ENCODE results near the gene SH3GL1. TPM values are rescaled to one million over a fixed set of nuclear protein-coding genes. Genes with fewer than 3 reads are reported as not detected.
A peak's percentile ranks its signal among the peaks of the same experiment; 100 is the strongest.

Gene SH3GL1
- total RNA-seq, result 10 to 100 TPM; 40.9 to 53.4 TPM

DNA sequence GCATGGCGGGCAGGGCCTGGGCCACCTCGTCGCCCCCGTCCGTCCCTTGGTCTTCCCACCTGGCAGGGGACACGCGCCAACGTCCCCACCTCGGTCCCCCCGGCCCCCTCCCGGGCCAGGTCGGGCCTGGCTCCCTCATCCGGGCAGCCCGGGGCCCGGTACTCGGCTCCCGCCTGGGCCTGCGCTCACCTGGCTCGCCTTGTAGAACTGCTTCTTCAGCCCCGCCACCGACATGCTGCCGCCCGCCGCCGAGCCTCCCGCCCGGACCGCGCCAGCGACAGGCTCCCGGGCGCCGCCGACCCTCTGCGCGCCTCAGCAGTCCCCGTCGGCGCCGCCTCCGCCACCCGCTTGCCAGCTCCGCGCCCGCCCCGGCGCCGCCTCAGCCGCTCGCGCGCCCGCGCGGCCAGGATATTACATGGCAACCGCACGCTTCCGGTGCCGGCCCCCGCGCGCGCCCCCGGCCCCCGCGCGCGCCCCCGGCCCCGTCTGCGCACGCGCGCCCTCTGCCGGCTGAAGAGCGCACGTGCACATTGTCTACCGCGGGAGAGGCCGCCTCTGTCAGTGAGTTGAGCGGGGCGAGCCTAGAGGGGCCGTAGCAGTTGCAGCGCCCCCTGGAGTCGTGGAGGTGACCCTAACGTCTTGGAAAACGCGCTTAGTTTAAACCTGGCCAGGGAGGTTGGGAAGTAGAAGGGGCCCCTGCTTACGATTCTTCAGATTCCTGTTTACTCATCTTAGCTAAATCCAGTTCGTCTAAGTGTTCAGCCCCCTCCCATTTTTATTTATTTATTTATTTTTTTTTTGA is at the start of gene SH3GL1:
Gene SH3GL1 (minus strand): TSS at position 413 of the 802 bp plus-strand sequence. CDS start 179 bp downstream, at position 234.
- ATAC-seq, result peak; percentile 69 to 70
- peak; percentile 94 to 95 for DNase-seq (ENCODE audit: low spot score in 2 of 2)
- no peaks in the 10 kb centered on the region for H3K9me3 Mint-ChIP-seq
- H3K27ac Mint-ChIP-seq, result peak within 1 kb of the TSS; percentile 94 to 96
- peaks cover 30 to 44% of the 10 kb centered on the region in 2 donors for H3K36me3 Mint-ChIP-seq

- H3K9me3 Mint-ChIP-seq, result no peaks in the 10 kb centered on the region
- ATAC-seq, result no peak
- H3K36me3 Mint-ChIP-seq, result peaks cover 0 to 5% of the 10 kb centered on the region in 2 donors
Observed at GRCh38 chr19:4449639-4450028, 49.3 kb upstream of the SH3GL1 start.

DNA sequence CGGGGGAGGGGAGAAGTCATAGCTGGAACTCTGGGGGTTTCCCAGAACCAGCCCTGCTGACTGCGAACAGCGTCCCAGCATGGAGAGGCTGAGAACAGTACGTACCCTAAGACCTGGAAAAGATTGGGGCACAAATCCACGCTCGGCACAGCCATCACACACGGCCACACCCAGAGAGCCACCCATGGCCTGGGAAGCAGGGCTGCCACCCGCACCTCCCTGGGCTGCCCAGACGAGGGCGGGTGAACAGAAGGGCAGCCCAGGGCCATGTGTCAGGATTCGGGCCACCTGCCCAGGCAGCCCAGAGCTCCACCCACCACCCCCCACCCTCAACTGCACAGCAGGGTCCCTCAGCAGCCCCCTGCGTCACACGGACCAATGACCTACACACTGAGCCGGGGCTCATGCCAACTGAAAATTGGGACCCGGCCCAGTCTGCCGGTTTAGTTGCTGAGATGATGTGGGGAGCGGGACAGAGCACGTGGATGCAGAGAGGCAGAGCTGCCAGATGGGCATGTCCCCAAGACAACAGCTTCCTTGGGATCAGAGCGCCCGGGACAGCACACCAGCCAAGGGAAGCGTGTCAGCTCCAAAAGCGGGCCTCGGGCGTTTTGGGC is 48.8 kb upstream of the SH3GL1 start:
- ATAC-seq (no peak), DNase-seq (ENCODE audit: low spot score in 2 of 2) (no peak)
- H3K9me3 Mint-ChIP-seq, result no peaks in the 10 kb centered on the region
- peaks cover 0 to 5% of the 10 kb centered on the region in 2 donors for H3K36me3 Mint-ChIP-seq
- peak overlapping the region; percentile 23 to 37 for H3K27ac Mint-ChIP-seq

More at GRCh38 chr19:4449639-4450028, 49.3 kb upstream of the SH3GL1 start:
- no peak for DNase-seq (ENCODE audit: low spot score in 2 of 2)
- H3K27ac Mint-ChIP-seq, result peak overlapping the region in 1 of 2 donors; percentile 23

GRCh38 chr19:4448147-4448985 is 48.0 kb upstream of the SH3GL1 start:
- DNase-seq (ENCODE audit: low spot score in 2 of 2) (no peak), ATAC-seq (no peak)
- Mint-ChIP-seq H3K36me3 (peaks cover 0 to 5% of the 10 kb centered on the region in 2 donors), H3K9me3 (no peaks in the 10 kb centered on the region), H3K27ac (peak overlapping the region; percentile 37 to 50)

GRCh38 chr19:4447327-4448146 is 47.2 kb upstream of the SH3GL1 start:
- Mint-ChIP-seq H3K9me3 (no peaks in the 10 kb centered on the region), H3K27ac (no peak overlapping the region), H3K36me3 (peaks cover 0 to 5% of the 10 kb centered on the region in 2 donors)
- ATAC-seq, result no peak
- no peak for DNase-seq (ENCODE audit: low spot score in 2 of 2)

GRCh38 chr19:4446704-4447200 is 46.4 kb upstream of the SH3GL1 start:
- peaks cover 0 to 5% of the 10 kb centered on the region in 2 donors for H3K36me3 Mint-ChIP-seq
- no peaks in the 10 kb centered on the region for H3K9me3 Mint-ChIP-seq
- no peak for ATAC-seq
- peak overlapping the region in 1 of 2 donors; percentile 36 for H3K27ac Mint-ChIP-seq
- no peak for DNase-seq (ENCODE audit: low spot score in 2 of 2)

- H3K9me3 Mint-ChIP-seq, result no peaks in the 10 kb centered on the region
- peaks cover 0 to 5% of the 10 kb centered on the region in 2 donors for H3K36me3 Mint-ChIP-seq
- ATAC-seq, result peak in 1 of 2 donors; percentile 5
- DNase-seq (ENCODE audit: low spot score in 2 of 2), result no peak
- peak overlapping the region in 1 of 2 donors; percentile 36 for H3K27ac Mint-ChIP-seq
Observed at GRCh38 chr19:4445963-4446703, 45.8 kb upstream of the SH3GL1 start.

GRCh38 chr19:4444765-4445741 is 44.7 kb upstream of the SH3GL1 start:
- DNase-seq (ENCODE audit: low spot score in 2 of 2) (no peak), ATAC-seq (peak in 1 of 2 donors; percentile 9)
- peaks cover 1 to 5% of the 10 kb centered on the region in 2 donors for H3K36me3 Mint-ChIP-seq
- H3K9me3 Mint-ChIP-seq, result no peaks in the 10 kb centered on the region
- peak overlapping the region in 1 of 2 donors; percentile 55 for H3K27ac Mint-ChIP-seq

GRCh38 chr19:4443966-4444764 is 43.8 kb upstream of the SH3GL1 start:
- Mint-ChIP-seq H3K36me3 (peaks cover 6 to 10% of the 10 kb centered on the region in 2 donors), H3K27ac (peak overlapping the region in 1 of 2 donors; percentile 55), H3K9me3 (no peaks in the 10 kb centered on the region)
- no peak for DNase-seq (ENCODE audit: low spot score in 2 of 2)
- peak in 1 of 2 donors; percentile 11 for ATAC-seq

GRCh38 chr19:4443188-4443587 is 42.8 kb upstream of the SH3GL1 start:
- Mint-ChIP-seq H3K27ac (no peak overlapping the region), H3K36me3 (peaks cover 7 to 10% of the 10 kb centered on the region in 2 donors), H3K9me3 (no peaks in the 10 kb centered on the region)
- ATAC-seq, result no peak
- no peak for DNase-seq (ENCODE audit: low spot score in 2 of 2)

DNA sequence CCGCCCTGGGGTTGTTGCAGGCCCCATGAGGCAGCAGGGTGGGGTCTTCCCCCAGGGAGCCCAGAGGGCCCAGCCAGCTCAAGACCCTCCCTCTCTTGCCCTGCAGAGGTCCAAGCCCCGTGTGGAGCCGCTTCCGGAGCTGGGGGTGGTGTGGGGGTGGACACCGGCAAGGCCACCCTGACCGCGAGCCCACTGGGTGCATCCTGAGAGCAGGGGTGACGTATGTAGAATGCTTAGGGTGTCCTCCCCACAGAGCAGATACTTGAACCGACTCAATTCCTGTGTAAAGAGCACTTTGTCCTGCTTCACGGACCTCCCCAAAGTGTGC is 42.4 kb upstream of the SH3GL1 start:
- peak overlapping the region; percentile 68 to 89 for H3K27ac Mint-ChIP-seq
- ATAC-seq (no peak), DNase-seq (ENCODE audit: low spot score in 2 of 2) (no peak)
- H3K9me3 Mint-ChIP-seq, result no peaks in the 10 kb centered on the region
- H3K36me3 Mint-ChIP-seq, result peaks cover 7 to 10% of the 10 kb centered on the region in 2 donors

- peak overlapping the region; percentile 68 to 89 for H3K27ac Mint-ChIP-seq
- ATAC-seq (no peak), DNase-seq (ENCODE audit: low spot score in 2 of 2) (no peak)
- no peaks in the 10 kb centered on the region for H3K9me3 Mint-ChIP-seq
- peaks cover 7 to 10% of the 10 kb centered on the region in 2 donors for H3K36me3 Mint-ChIP-seq
Observed at GRCh38 chr19:4441994-4442818, 41.9 kb upstream of the SH3GL1 start.

GRCh38 chr19:4439243-4439642 is 38.9 kb upstream of the SH3GL1 start:
- no peak for ATAC-seq
- Mint-ChIP-seq H3K9me3 (no peaks in the 10 kb centered on the region), H3K27ac (no peak overlapping the region), H3K36me3 (peaks cover 14 to 15% of the 10 kb centered on the region in 2 donors)
- no peak for DNase-seq (ENCODE audit: low spot score in 2 of 2)
